Renal pelvis (tissue), 12 donors: Measurements from ENCODE around the gene PSMG4. TPM values are rescaled to one million over a fixed set of nuclear protein-coding genes. Genes with fewer than 3 reads are reported as not detected.

Source experiments
- DNase-seq: peaks from one replicate; pipeline ENCODE4 v3.0.0-alpha.2; 2013
- long read RNA-seq, 16 experiments: transcript quantifications; one replicate each; lab custom pipeline, GENCODE V29; 2026
- polyA plus RNA-seq, 3 donors: library from polyadenylated mRNA; unstranded; fragments of 120-200 nt; gene quantifications; one replicate each; pipeline ENCODE4 v1.2.1, GENCODE V29; 2013; ENCODE audit not compliant: insufficient read length in 3 of 3

Gene PSMG4
- polyA plus RNA-seq, result 10 to 100 TPM; 20.2 to 26.1 (median 24.7) TPM
- long read RNA-seq, donor 1, full-length matches to known transcripts, result 17 of 17 reads
- long read RNA-seq, donor 1, partial matches to known transcripts, result 0 of 17 reads
- long read RNA-seq, donor 1, other reads (novel, unspliced or antisense), result 0 of 17 reads
- long read RNA-seq, donor 2, full-length matches to known transcripts, result 17 of 17 reads
- long read RNA-seq, donor 2, partial matches to known transcripts, result 0 of 17 reads
- long read RNA-seq, donor 2, other reads (novel, unspliced or antisense), result 0 of 17 reads
- long read RNA-seq, donor 3, full-length matches to known transcripts, result 21 of 21 reads
- long read RNA-seq, donor 3, partial matches to known transcripts, result 0 of 21 reads
- long read RNA-seq, donor 3, other reads (novel, unspliced or antisense), result 0 of 21 reads
- long read RNA-seq, donor 4, full-length matches to known transcripts, result 24 of 24 reads
- long read RNA-seq, donor 4, partial matches to known transcripts, result 0 of 24 reads
- long read RNA-seq, donor 4, other reads (novel, unspliced or antisense), result 0 of 24 reads
- long read RNA-seq, donor 5, full-length matches to known transcripts, result 14 of 14 reads
- long read RNA-seq, donor 5, partial matches to known transcripts, result 0 of 14 reads
- long read RNA-seq, donor 5, other reads (novel, unspliced or antisense), result 0 of 14 reads
- long read RNA-seq, donor 6, full-length matches to known transcripts, result 13 of 13 reads
- long read RNA-seq, donor 6, partial matches to known transcripts, result 0 of 13 reads
- long read RNA-seq, donor 6, other reads (novel, unspliced or antisense), result 0 of 13 reads
- long read RNA-seq, donor 7, full-length matches to known transcripts, result 27 of 27 reads
- long read RNA-seq, donor 7, partial matches to known transcripts, result 0 of 27 reads
- long read RNA-seq, donor 7, other reads (novel, unspliced or antisense), result 0 of 27 reads
- long read RNA-seq, donor 8, transcript PSMG4-206 (3 exons, 838 nt), result major isoform, 8 of 9 reads
- long read RNA-seq, donor 8, partial matches to known transcripts, result 0 of 9 reads
- long read RNA-seq, donor 8, other reads (novel, unspliced or antisense), result 0 of 9 reads
- long read RNA-seq, donor 9, full-length matches to known transcripts, result 26 of 26 reads
- long read RNA-seq, donor 9, partial matches to known transcripts, result 0 of 26 reads
- long read RNA-seq, donor 9, other reads (novel, unspliced or antisense), result 0 of 26 reads
- long read RNA-seq, donor 10, full-length matches to known transcripts, result 14 of 14 reads
- long read RNA-seq, donor 10, partial matches to known transcripts, result 0 of 14 reads
- long read RNA-seq, donor 10, other reads (novel, unspliced or antisense), result 0 of 14 reads
- long read RNA-seq, donor 11, transcript PSMG4-206 (3 exons, 838 nt), result major isoform, 15 of 17 reads
- long read RNA-seq, donor 11, partial matches to known transcripts, result 0 of 17 reads
- long read RNA-seq, donor 11, other reads (novel, unspliced or antisense), result 0 of 17 reads
- long read RNA-seq, donor 12, full-length matches to known transcripts, result 22 of 22 reads
- long read RNA-seq, donor 12, partial matches to known transcripts, result 0 of 22 reads
- long read RNA-seq, donor 12, other reads (novel, unspliced or antisense), result 0 of 22 reads
- long read RNA-seq, donor 13, full-length matches to known transcripts, result 6 of 6 reads
- long read RNA-seq, donor 13, partial matches to known transcripts, result 0 of 6 reads
- long read RNA-seq, donor 13, other reads (novel, unspliced or antisense), result 0 of 6 reads
- long read RNA-seq, donor 14, full-length matches to known transcripts, result 27 of 33 reads
- long read RNA-seq, donor 14, partial matches to known transcripts, result 6 of 33 reads
- long read RNA-seq, donor 14, other reads (novel, unspliced or antisense), result 0 of 33 reads
- long read RNA-seq, donor 15, transcript PSMG4-206 (3 exons, 838 nt), result major isoform, 12 of 12 reads
- long read RNA-seq, donor 15, partial matches to known transcripts, result 0 of 12 reads
- long read RNA-seq, donor 15, other reads (novel, unspliced or antisense), result 0 of 12 reads
- long read RNA-seq, donor 16, full-length matches to known transcripts, result 13 of 13 reads
- long read RNA-seq, donor 16, partial matches to known transcripts, result 0 of 13 reads
- long read RNA-seq, donor 16, other reads (novel, unspliced or antisense), result 0 of 13 reads

GRCh38 chr6:3258720-3259490, at the start of gene PSMG4:
Gene PSMG4, plus strand, starts transcription at chr6:3258947. Its CDS starts 76 bp downstream, at chr6:3259023.
- DNase-seq, result peak; percentile 90

GRCh38 chr6:3209114-3210023, 49.4 kb upstream of the PSMG4 start:
- no peak for DNase-seq

- DNase-seq, result no peak
These were observed 48.6 kb upstream of the PSMG4 start for GRCh38 chr6:3210024-3210610.

GRCh38 chr6:3211681-3212080, 47.1 kb upstream of the PSMG4 start:
- no peak for DNase-seq

GRCh38 chr6:3212261-3212660, 46.5 kb upstream of the PSMG4 start:
- no peak for DNase-seq

- DNase-seq, result no peak
These were observed 45.4 kb upstream of the PSMG4 start for GRCh38 chr6:3213334-3213695.

- no peak for DNase-seq
These were observed 43.8 kb upstream of the PSMG4 start for GRCh38 chr6:3214898-3215297.

- no peak for DNase-seq
These were observed 41.5 kb upstream of the PSMG4 start for GRCh38 chr6:3217286-3217685.

GRCh38 chr6:3218266-3218665, 40.5 kb upstream of the PSMG4 start:
- DNase-seq, result no peak

- no peak for DNase-seq
These were observed 38.4 kb upstream of the PSMG4 start for GRCh38 chr6:3220366-3220765.

GRCh38 chr6:3221578-3221977, 37.2 kb upstream of the PSMG4 start:
- no peak for DNase-seq

GRCh38 chr6:3222506-3223038, 36.2 kb upstream of the PSMG4 start:
- no peak for DNase-seq

GRCh38 chr6:3226042-3226441, 32.7 kb upstream of the PSMG4 start:
- DNase-seq, result no peak

- DNase-seq, result peak; percentile 65
These were observed 32.0 kb upstream of the PSMG4 start for GRCh38 chr6:3226481-3227362.

- peak; percentile 88 for DNase-seq
These were observed 31.2 kb upstream of the PSMG4 start, which contains the start of gene TUBB2B for GRCh38 chr6:3227363-3228045. Gene TUBB2B, minus strand, starts transcription at chr6:3227653. Its CDS starts 110 bp downstream, at chr6:3227543.
